ENCODE results near the gene PCBP3. TPM values are rescaled to one million over a fixed set of nuclear protein-coding genes. Genes with fewer than 3 reads are reported as not detected.

The PCBP3 gene
- total RNA-seq, 1 donor from 2014 or later, result 4.6 TPM

GRCh38 chr21:45893740-45894449 is 250.4 kb downstream of the PCBP3 start:
- Mint-ChIP-seq H3K36me3 (no peaks in the 10 kb centered on the region), H3K4me3 (no peak overlapping the region), H3K27me3 (ENCODE audit: insufficient read depth, low read depth) (peaks cover 7% of the 10 kb centered on the region), H3K27ac (no peak overlapping the region), H3K9me3 (no peaks in the 10 kb centered on the region), H3K4me1 (peaks cover 23% of the 10 kb centered on the region)
- Histone ChIP-seq H3K9ac (peak overlapping the region; percentile 49), H3K4me1 (no peaks in the 10 kb centered on the region), H4K20me1 (ENCODE audit: low read depth) (no peaks in the 10 kb centered on the region), H3K36me3 (no peaks in the 10 kb centered on the region), H2AFZ (replicated peaks) (no peak overlapping the region), H3K27ac (no peak overlapping the region), H3K4me3 (no peak overlapping the region), H3K4me2 (no peak overlapping the region), H3F3A (ENCODE audit: low read depth) (no peaks in the 10 kb centered on the region), H3K79me2 (ENCODE audit: low read depth) (no peaks in the 10 kb centered on the region), H3K27me3 (peaks cover 3% of the 10 kb centered on the region), H3K9me3 (ENCODE audit: low read depth) (no peaks in the 10 kb centered on the region)
- no peak for DNase-seq (ENCODE audit: low spot score)
- TF ChIP-seq EZH2 (IDR thresholded peaks at IDR 0.05) (no peak), CTCF (IDR thresholded peaks at IDR 0.05) (no peak), EZH2phosphoT487 (IDR thresholded peaks at IDR 0.05) (no peak)

GRCh38 chr21:45894450-45894825 is 250.9 kb downstream of the PCBP3 start:
- no peak overlapping the region for H3K4me3 ChIP-seq
- no peak overlapping the region for H3K9ac ChIP-seq
- peaks cover 22% of the 10 kb centered on the region for H3K4me1 Mint-ChIP-seq
- no peaks in the 10 kb centered on the region for H3K4me1 ChIP-seq
- no peaks in the 10 kb centered on the region for H3K36me3 ChIP-seq
- peaks cover 12% of the 10 kb centered on the region for H3K27me3 Mint-ChIP-seq (ENCODE audit: insufficient read depth, low read depth)
- H3K4me2 ChIP-seq, result no peak overlapping the region
- peak; percentile 25 for DNase-seq (ENCODE audit: low spot score)
- peaks cover 3% of the 10 kb centered on the region for H3K27me3 ChIP-seq
- TF ChIP-seq EZH2 (IDR thresholded peaks at IDR 0.05), result no peak
- no peak for TF ChIP-seq CTCF (IDR thresholded peaks at IDR 0.05)
- H3K27ac ChIP-seq, result no peak overlapping the region
- no peaks in the 10 kb centered on the region for H3K36me3 Mint-ChIP-seq
- H3F3A ChIP-seq (ENCODE audit: low read depth), result no peaks in the 10 kb centered on the region
- H2AFZ ChIP-seq (replicated peaks), result no peak overlapping the region
- no peaks in the 10 kb centered on the region for H3K9me3 Mint-ChIP-seq
- no peaks in the 10 kb centered on the region for H3K9me3 ChIP-seq (ENCODE audit: low read depth)
- H3K4me3 Mint-ChIP-seq, result no peak overlapping the region
- H4K20me1 ChIP-seq (ENCODE audit: low read depth), result no peaks in the 10 kb centered on the region
- no peaks in the 10 kb centered on the region for H3K79me2 ChIP-seq (ENCODE audit: low read depth)
- H3K27ac Mint-ChIP-seq, result peak overlapping the region; percentile 84

GRCh38 chr21:45894906-45895777 is 251.6 kb downstream of the PCBP3 start:
- no peaks in the 10 kb centered on the region for H4K20me1 ChIP-seq (ENCODE audit: low read depth)
- peaks cover 12% of the 10 kb centered on the region for H3K27me3 Mint-ChIP-seq (ENCODE audit: insufficient read depth, low read depth)
- H3K4me3 Mint-ChIP-seq, result no peak overlapping the region
- H3K4me1 ChIP-seq, result no peaks in the 10 kb centered on the region
- no peaks in the 10 kb centered on the region for H3K36me3 ChIP-seq
- no peaks in the 10 kb centered on the region for H3K9me3 ChIP-seq (ENCODE audit: low read depth)
- H3F3A ChIP-seq (ENCODE audit: low read depth), result no peaks in the 10 kb centered on the region
- no peak for DNase-seq (ENCODE audit: low spot score)
- no peak overlapping the region for H3K9ac ChIP-seq
- H3K4me2 ChIP-seq, result no peak overlapping the region
- peak overlapping the region; percentile 72 for H3K27ac Mint-ChIP-seq
- H3K36me3 Mint-ChIP-seq, result no peaks in the 10 kb centered on the region
- H3K27me3 ChIP-seq, result peaks cover 3% of the 10 kb centered on the region
- TF ChIP-seq EZH2 (IDR thresholded peaks at IDR 0.05), result no peak
- TF ChIP-seq CTCF (IDR thresholded peaks at IDR 0.05), result no peak
- TF ChIP-seq EZH2phosphoT487 (IDR thresholded peaks at IDR 0.05), result no peak
- no peaks in the 10 kb centered on the region for H3K9me3 Mint-ChIP-seq
- H3K79me2 ChIP-seq (ENCODE audit: low read depth), result no peaks in the 10 kb centered on the region
- H2AFZ ChIP-seq (replicated peaks), result no peak overlapping the region
- no peak overlapping the region for H3K27ac ChIP-seq
- no peak overlapping the region for H3K4me3 ChIP-seq
- H3K4me1 Mint-ChIP-seq, result peaks cover 15% of the 10 kb centered on the region
